Heart right ventricle (tissue), 16 donors: ENCODE results near the gene LRRC42. TPM values are rescaled to one million over a fixed set of nuclear protein-coding genes. Genes with fewer than 3 reads are reported as not detected.

Source experiments
- ATAC-seq, 8 donors: fragments of 200-7000 bp; cut with Tn5 transposase; one replicate each; pipeline ENCODE4 v1.9.1; 2020; ENCODE audit warnings: mild to moderate bottlenecking in 8 of 8, moderate library complexity in 8 of 8, moderate number of reproducible peaks in 1 of 8
- DNase-seq, 2 donors: peaks; one replicate each; pipeline ENCODE4 v3.0.0-alpha.2; 2020
- H3K27ac ChIP-seq, 10 donors: fragments of 200-600 bp; sonication (generic) in 2 of 10; one replicate each; pipeline versions ENCODE4 v1.5.0 to v1.8.0; 2020 to 2022; ENCODE audit warnings: mild to moderate bottlenecking in 3 of 10
- H3K27me3 ChIP-seq, 7 donors: fragments of 200-600 bp; one replicate each; pipeline ENCODE4 v1.8.0; 2021 to 2022; ENCODE audit warnings: mild to moderate bottlenecking in 2 of 7
- H3K36me3 ChIP-seq, 9 donors: fragments of 200-600 bp; sonication (generic) in 1 of 9; one replicate each; pipeline versions ENCODE4 v1.5.0 to v1.8.0; 2020 to 2022; ENCODE audit warnings: mild to moderate bottlenecking in 2 of 9
- H3K4me1 ChIP-seq, 9 donors: fragments of 200-600 bp; sonication (generic) in 1 of 9; one replicate each; pipeline versions ENCODE4 v1.5.0 to v1.8.0; 2020 to 2022; ENCODE audit warnings: mild to moderate bottlenecking in 4 of 9
- H3K4me3 ChIP-seq, 10 donors: fragments of 200-600 bp; sonication (generic) in 2 of 10; one replicate each; pipeline versions ENCODE4 v1.5.0 to v1.8.0; 2020 to 2022; ENCODE audit warnings: mild to moderate bottlenecking in 7 of 10, moderate library complexity in 2 of 10
- H3K9me3 ChIP-seq, 11 donors: fragments of 200-600 bp in 10 of 11; sonication (generic) in 2 of 11; one replicate each; pipeline versions ENCODE4 v1.5.0 to v1.8.0; 2013 to 2022; ENCODE audit warnings: mild to moderate bottlenecking in 2 of 11, control low read depth in 1 of 11, moderate library complexity in 1 of 11
- CTCF ChIP-seq, 9 donors: fragments of 200-600 bp; sonication (generic) in 2 of 9; IDR thresholded peaks; one replicate each; pipeline versions ENCODE4 v1.5.0 to v1.8.0; 2021 to 2022; ENCODE audit warnings: antibody characterized with exemption in 9 of 9, mild to moderate bottlenecking in 5 of 9, moderate library complexity in 1 of 9
- WGBS, 2 donors: extraction: QIAGEN DNeasy Blood & Tissue Kit; methylation state at CpG; one replicate each; pipeline ENCODE4 v1.1.7; 2013; ENCODE audit warnings: inconsistent platforms in 1 of 2; 5-methylcytosine and 5-hydroxymethylcytosine counted together
- intact Hi-C, 10 donors: fragments of 100-400 bp; cut with DNase I; formaldehyde crosslinking; loops; one replicate each; pipeline versions ENCODE4 v1.11.1 to v1.14.2; 2022
- polyA plus RNA-seq, 2 donors: library from polyadenylated mRNA; stranded (reverse); fragments of 200-250 nt; gene quantifications; one replicate each; pipeline ENCODE4 v1.2.3, GENCODE V29; 2013
- total RNA-seq, 10 donors: library from RNA; stranded (reverse); fragmentation: NEBNext Ultra II Directional in 3 of 10; extraction: Animal tissue kit (Norgen Biotek cat#: 25700) in 3 of 10; gene quantifications; one replicate each; pipeline versions ENCODE4 v1.2.1 to v1.2.4, GENCODE V29; 2021 to 2023
- donor health status: Arrhythmogenic right ventricular cardiomyopathy.
- donor health status: ischemic (EF 13 %, LVEDD 7.1; RV severe dilation, severe dysfunction).
- donor health status: healthy with polysubstance abuse.
- donor health status: DM: no; HTN: yes; CAD: no.
- donor health status: DM: no; HTN: no; CAD: no.
- donor health status: ischemic (EF 25% LVEDD 6.9; RV normal size, moderate dysfunction).
- donor health status: ischemic (EF 25% LVEDD 5.7; RV mildly dilated, moderate dysfunction).
- donor health status: healthy.
- donor health status: DM: yes; HTN: yes; CAD: no.
- donor health status: Ischemic cardiomyopathy.
- donor health status: ischemic (EF 35%, LVEDD 5.7; RV mildly dilated, moderate dysfunction).
- donor health status: nonischemic (EF 11% LVEDD 7.7; RV severe dilation, severe dysfunction).
- donor health status: DM: yes; HTN: yes; CAD: no.
- donor health status: PGD.
- donor health status: ischemic (EF 29% LVEDD 5.4; RV normal size, mild dysfunction).
- donor health status: nonischemic (EF 23%, LVEDD 6.1; RV moderate dilation, normal function).

LRRC42 gene
- total and polyA plus RNA-seq, 12 donors: 2.9 to 16.5 (median 13.9) TPM

GRCh38 chr1:53899708-53900107 lies 46.4 kb upstream of the LRRC42 start:
- 94 to 95% methylated on average over 3 of the region's 3 CpGs for WGBS, 2 donors
- ATAC-seq (no peak), DNase-seq (no peak)
- H3K4me1 ChIP-seq: peaks cover 0 to 33% (median 7%) of the 10 kb centered on the region in 9 donors
- H3K36me3 ChIP-seq: no peaks in the 10 kb centered on the region
- no peak overlapping the region for H3K4me3 ChIP-seq
- TF ChIP-seq CTCF (IDR thresholded peaks at IDR 0.05): no peak
- no peak overlapping the region for H3K27ac ChIP-seq
- no peaks in the 10 kb centered on the region for H3K9me3 ChIP-seq
- intact Hi-C loops: no loop called here
- no peaks in the 10 kb centered on the region for H3K27me3 ChIP-seq

DNA sequence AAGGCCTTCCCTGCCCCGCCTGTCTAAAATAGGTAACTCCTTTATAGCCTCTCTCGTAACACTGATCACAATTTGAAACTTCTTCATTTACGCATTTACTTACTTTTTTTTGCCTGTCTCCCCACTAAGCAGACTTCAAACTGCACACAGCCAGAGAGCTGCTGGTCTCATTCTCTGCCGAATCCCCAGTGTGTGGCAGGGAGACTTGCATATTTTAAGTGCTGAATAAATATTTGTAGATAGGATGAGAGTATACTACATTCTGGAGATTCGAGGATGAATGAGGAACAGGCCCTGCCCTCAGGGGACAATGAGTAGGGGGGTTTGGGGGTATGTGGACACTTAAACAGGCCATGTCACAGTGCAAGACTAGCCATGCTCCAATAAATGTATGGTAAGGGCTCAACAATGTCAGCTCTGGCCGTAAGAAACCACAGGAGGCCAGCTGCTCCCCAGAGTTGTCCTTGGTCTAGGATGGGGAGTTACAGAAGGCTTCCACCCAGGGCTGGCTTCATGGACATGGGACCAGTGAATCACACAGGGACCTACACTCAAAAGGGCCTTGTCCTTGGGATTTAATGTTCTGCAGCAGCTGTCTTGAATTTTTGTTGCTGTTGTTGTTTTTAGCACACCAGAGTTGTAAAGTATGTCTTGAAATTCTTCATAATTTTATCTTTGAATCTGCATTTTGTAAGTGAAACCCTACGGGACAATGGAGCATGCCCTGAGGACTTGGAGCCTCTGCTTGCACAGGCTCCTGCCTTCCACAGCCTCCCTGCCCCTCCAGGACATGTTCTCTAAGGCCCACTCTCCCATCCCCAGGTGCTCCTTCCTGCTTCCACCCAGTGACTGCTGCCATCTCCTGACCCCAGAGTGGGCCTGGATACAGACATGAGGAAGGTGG lies 43.7 kb upstream of the LRRC42 start:
- H3K27me3 ChIP-seq: no peaks in the 10 kb centered on the region
- no peak for DNase-seq
- ATAC-seq: no peak
- H3K9me3 ChIP-seq: no peaks in the 10 kb centered on the region
- TF ChIP-seq CTCF (IDR thresholded peaks at IDR 0.05): no peak
- no peak overlapping the region for H3K4me3 ChIP-seq
- 79% methylated on average over 7 of the region's 7 CpGs for WGBS, 2 donors
- no peak overlapping the region for H3K27ac ChIP-seq
- intact Hi-C loops: no loop called here
- peaks cover 0 to 15% (median 7%) of the 10 kb centered on the region in 9 donors for H3K4me1 ChIP-seq
- H3K36me3 ChIP-seq: peaks cover 0 to 6% (median 0%) of the 10 kb centered on the region in 9 donors

DNA sequence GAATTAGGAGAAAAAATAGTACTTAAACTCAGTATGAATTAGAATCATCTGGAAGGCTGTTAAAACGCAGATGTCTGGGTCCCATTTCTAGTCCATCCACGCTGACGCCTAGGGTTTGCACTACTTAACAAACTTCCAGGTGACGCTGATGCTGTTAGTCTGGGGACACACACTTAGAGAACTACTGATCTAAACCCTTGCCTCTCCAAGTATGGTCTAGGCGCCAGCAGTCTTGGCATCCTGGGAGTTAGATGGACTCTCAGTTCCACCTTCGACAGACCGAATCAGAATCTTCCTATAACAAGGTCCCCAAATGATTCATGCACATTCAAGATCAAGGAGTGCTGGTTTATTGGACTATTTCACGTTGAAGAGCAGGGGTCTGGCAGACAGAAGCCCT lies 40.6 kb upstream of the LRRC42 start:
- intact Hi-C loops: no loop called here

GRCh38 chr1:53906121-53906520 lies 40.0 kb upstream of the LRRC42 start:
- TF ChIP-seq CTCF (IDR thresholded peaks at IDR 0.05): no peak
- ATAC-seq (no peak), DNase-seq (no peak)
- Histone ChIP-seq H3K27ac (no peak overlapping the region), H3K9me3 (no peaks in the 10 kb centered on the region), H3K27me3 (no peaks in the 10 kb centered on the region), H3K36me3 (peaks cover 0 to 6% (median 0%) of the 10 kb centered on the region in 9 donors), H3K4me3 (no peak overlapping the region), H3K4me1 (no peaks in the 10 kb centered on the region)
- 89 to 93% methylated on average over 4 of the region's 4 CpGs for WGBS, 2 donors
- intact Hi-C loops: no loop called here

More for the DNA sequence above, 40.6 kb upstream of the LRRC42 start:
- no peak overlapping the region for H3K27ac ChIP-seq
- no peak overlapping the region for H3K4me3 ChIP-seq
- TF ChIP-seq CTCF (IDR thresholded peaks at IDR 0.05): no peak
- no peaks in the 10 kb centered on the region for H3K4me1 ChIP-seq
- H3K27me3 ChIP-seq: no peaks in the 10 kb centered on the region
- ATAC-seq (no peak), DNase-seq (no peak)
- WGBS, 2 donors: 95 to 96% methylated on average over 8 of the region's 8 CpGs
- H3K9me3 ChIP-seq: no peaks in the 10 kb centered on the region
- H3K36me3 ChIP-seq: peaks cover 0 to 6% (median 0%) of the 10 kb centered on the region in 9 donors
